H9 (cell line): Measurements from ENCODE around the gene CREB3L4. TPM values are rescaled to one million over a fixed set of nuclear protein-coding genes. Genes with fewer than 3 reads are reported as not detected.
A peak's percentile ranks its signal among the peaks of the same experiment; 100 is the strongest.

ENCODE experiments used
- DNase-seq: peaks from one replicate; pipeline ENCODE4 v3.0.0-alpha.2; 2017
- H2AFZ ChIP-seq: one replicate; pipeline ENCODE4 v1.6.1; 2013; ENCODE audit warnings: mild to moderate bottlenecking, low read length, control low read depth, moderate library complexity
- H2AK5ac ChIP-seq: 2 replicates; pipeline ENCODE4 v1.6.1; 2013; ENCODE audit warnings: low read length, control low read depth, mixed read lengths; ENCODE audit not compliant: insufficient read length
- H2BK120ac ChIP-seq: one replicate; pipeline ENCODE4 v1.6.1; 2013; ENCODE audit warnings: low read depth, mild to moderate bottlenecking, low read length, control low read depth, inconsistent platforms; ENCODE audit not compliant: poor library complexity, severe bottlenecking
- H2BK12ac ChIP-seq: 2 replicates; pipeline ENCODE4 v1.6.1; 2013; ENCODE audit warnings: low read length, control low read depth, mixed read lengths, low read depth; ENCODE audit not compliant: insufficient read length
- H2BK15ac ChIP-seq: 2 replicates; pipeline ENCODE4 v1.6.1; 2013; ENCODE audit warnings: low read depth, low read length, control low read depth
- H2BK20ac ChIP-seq: one replicate; pipeline ENCODE4 v1.6.1; 2013; ENCODE audit warnings: low read depth, mild to moderate bottlenecking, low read length, control low read depth, inconsistent platforms; ENCODE audit not compliant: poor library complexity, severe bottlenecking
- H2BK5ac ChIP-seq: 2 replicates; pipeline ENCODE4 v1.6.1; 2013; ENCODE audit warnings: low read length, control low read depth, mixed read lengths; ENCODE audit not compliant: insufficient read length
- H3K14ac ChIP-seq: 2 replicates; pipeline ENCODE4 v1.6.1; 2013; ENCODE audit warnings: low read length, control low read depth; ENCODE audit not compliant: insufficient read depth
- H3K18ac ChIP-seq: 2 replicates; pipeline ENCODE4 v1.6.1; 2013; ENCODE audit warnings: low read depth, mild to moderate bottlenecking, mixed read lengths, low read length, control low read depth; ENCODE audit not compliant: insufficient read length
- H3K23ac ChIP-seq: 2 replicates; pipeline ENCODE4 v1.6.1; 2013; ENCODE audit warnings: low read length, control low read depth, mixed read lengths, low read depth; ENCODE audit not compliant: insufficient read length
- H3K23me2 ChIP-seq: 2 replicates; pipeline ENCODE4 v1.6.1; 2013; ENCODE audit warnings: low read depth, mild to moderate bottlenecking, mixed read lengths, low read length, control low read depth; ENCODE audit not compliant: insufficient read length, poor library complexity, severe bottlenecking
- H3K27ac ChIP-seq: 2 replicates; pipeline ENCODE4 v1.5.1; 2013; ENCODE audit warnings: low read length, control low read depth, mixed read lengths, low read depth; ENCODE audit not compliant: insufficient read length
- H3K27me3 ChIP-seq: 2 replicates; pipeline ENCODE4 v1.6.1; 2013; ENCODE audit warnings: low read length, control low read depth, inconsistent platforms; ENCODE audit not compliant: insufficient read depth
- H3K4ac ChIP-seq: 2 replicates; pipeline ENCODE4 v1.6.1; 2013; ENCODE audit warnings: low read depth, mild to moderate bottlenecking, control low read depth, inconsistent platforms, low read length, moderate library complexity
- H3K4me1 ChIP-seq: 2 replicates; pipeline ENCODE4 v1.6.1; 2013; ENCODE audit warnings: low read length, control low read depth, inconsistent platforms; ENCODE audit not compliant: insufficient read depth
- H3K4me2 ChIP-seq: 2 replicates; pipeline ENCODE4 v1.6.1; 2013; ENCODE audit warnings: low read length, control low read depth, mixed read lengths; ENCODE audit not compliant: insufficient read length, insufficient read depth
- H3K56ac ChIP-seq: 2 replicates; pipeline ENCODE4 v1.6.1; 2013; ENCODE audit warnings: low read depth, mild to moderate bottlenecking, mixed read lengths, low read length, control low read depth; ENCODE audit not compliant: insufficient read length
- H3K79me1 ChIP-seq: 2 replicates; pipeline ENCODE4 v1.6.1; 2013; ENCODE audit warnings: low read depth, mild to moderate bottlenecking, moderate library complexity, low read length, control low read depth, inconsistent platforms; ENCODE audit not compliant: insufficient read depth, poor library complexity, severe bottlenecking
- H3K79me2 ChIP-seq: 2 replicates; pipeline ENCODE4 v1.6.1; 2013; ENCODE audit warnings: low read length, control low read depth, inconsistent platforms; ENCODE audit not compliant: insufficient read depth
- H3K9ac ChIP-seq: 2 replicates; pipeline ENCODE4 v1.6.1; 2013; ENCODE audit warnings: low read length, control low read depth, mixed read lengths; ENCODE audit not compliant: insufficient read length; ENCODE audit errors: extremely low read depth
- H3K9me3 ChIP-seq: one replicate; pipeline ENCODE4 v1.6.1; 2013; ENCODE audit warnings: low read depth, low read length, inconsistent platforms; ENCODE audit not compliant: control insufficient read depth
- H3T11ph ChIP-seq: one replicate; pipeline ENCODE4 v1.6.1; 2013; ENCODE audit warnings: mild to moderate bottlenecking, low read length, control low read depth, inconsistent platforms
- H4K20me1 ChIP-seq: one replicate; pipeline ENCODE4 v1.6.1; 2013; ENCODE audit not compliant: control insufficient read depth, insufficient read length, insufficient read depth
- H4K5ac ChIP-seq: 2 replicates; pipeline ENCODE4 v1.6.1; 2013; ENCODE audit warnings: low read depth, mild to moderate bottlenecking, mixed read lengths, low read length, control low read depth; ENCODE audit not compliant: insufficient read length
- H4K8ac ChIP-seq: replicated peaks from 2 replicates; pipeline ENCODE4 v1.6.1; 2013; ENCODE audit warnings: low read length, control low read depth, mixed read lengths, low read depth; ENCODE audit not compliant: insufficient read length
- H4K91ac ChIP-seq: 2 replicates; pipeline ENCODE4 v1.6.1; 2013; ENCODE audit warnings: low read depth, mild to moderate bottlenecking, moderate library complexity, mixed read lengths, low read length, control low read depth; ENCODE audit not compliant: insufficient read length
- H3K27ac Mint-ChIP-seq, 3 experiments: 2 replicates in 2 of 3; 3 replicates in 1 of 3; pipeline ENCODE4 v1.8.0; 2020 to 2021; ENCODE audit warnings: mixed read lengths in 3 of 3, mild to moderate bottlenecking in 1 of 3, moderate library complexity in 1 of 3
- H3K27me3 Mint-ChIP-seq: 2 replicates; pipeline ENCODE4 v1.8.0; 2021; ENCODE audit warnings: low read depth, mild to moderate bottlenecking, moderate library complexity, mixed read lengths
- H3K36me3 Mint-ChIP-seq, 3 experiments: 2 replicates in 2 of 3; 3 replicates in 1 of 3; pipeline ENCODE4 v1.8.0; 2020 to 2021; ENCODE audit warnings: low read depth in 3 of 3, mixed read lengths in 3 of 3; ENCODE audit not compliant: insufficient read depth in 1 of 3
- H3K4me1 Mint-ChIP-seq, 2 experiments: 2 replicates each; pipeline ENCODE4 v1.8.0; 2020; ENCODE audit warnings: mixed read lengths in 2 of 2
- H3K4me3 Mint-ChIP-seq, 2 experiments: 2 replicates in 1 of 2; 3 replicates in 1 of 2; pipeline ENCODE4 v1.8.0; 2020 to 2021; ENCODE audit warnings: mild to moderate bottlenecking in 2 of 2, mixed read lengths in 2 of 2, moderate library complexity in 1 of 2
- H3K9me3 Mint-ChIP-seq, 2 experiments: 2 replicates in 1 of 2; 3 replicates in 1 of 2; pipeline ENCODE4 v1.8.0; 2020; ENCODE audit warnings: mild to moderate bottlenecking in 2 of 2, mixed read lengths in 2 of 2, moderate library complexity in 1 of 2
- WGBS: extraction: QIAGEN DNeasy Blood & Tissue Kit; methylation state at CpG from one replicate; pipeline ENCODE4 v1.1.7; 2013; ENCODE audit warnings: missing lambda C conversion rate, low lambda C conversion rate, mixed read lengths; ENCODE audit not compliant: insufficient read length; ENCODE audit errors: extremely low coverage; 5-methylcytosine and 5-hydroxymethylcytosine counted together
- total RNA-seq: library from RNA; stranded (reverse); gene quantifications from 2 replicates; pipeline ENCODE4 v1.2.1, GENCODE V29; 2021
- TF ChIP-seq, protein P1 (sequence below): fragments of 200-600 bp; sonication (generic); conservative IDR thresholded peaks from 3 replicates; pipeline ENCODE4 v1.8.0; 2021; ENCODE audit warnings: antibody characterized with exemption, mild to moderate bottlenecking

Gene CREB3L4
- total RNA-seq, 1 experiment from 2014 or later, result 27.6 TPM

DNA sequence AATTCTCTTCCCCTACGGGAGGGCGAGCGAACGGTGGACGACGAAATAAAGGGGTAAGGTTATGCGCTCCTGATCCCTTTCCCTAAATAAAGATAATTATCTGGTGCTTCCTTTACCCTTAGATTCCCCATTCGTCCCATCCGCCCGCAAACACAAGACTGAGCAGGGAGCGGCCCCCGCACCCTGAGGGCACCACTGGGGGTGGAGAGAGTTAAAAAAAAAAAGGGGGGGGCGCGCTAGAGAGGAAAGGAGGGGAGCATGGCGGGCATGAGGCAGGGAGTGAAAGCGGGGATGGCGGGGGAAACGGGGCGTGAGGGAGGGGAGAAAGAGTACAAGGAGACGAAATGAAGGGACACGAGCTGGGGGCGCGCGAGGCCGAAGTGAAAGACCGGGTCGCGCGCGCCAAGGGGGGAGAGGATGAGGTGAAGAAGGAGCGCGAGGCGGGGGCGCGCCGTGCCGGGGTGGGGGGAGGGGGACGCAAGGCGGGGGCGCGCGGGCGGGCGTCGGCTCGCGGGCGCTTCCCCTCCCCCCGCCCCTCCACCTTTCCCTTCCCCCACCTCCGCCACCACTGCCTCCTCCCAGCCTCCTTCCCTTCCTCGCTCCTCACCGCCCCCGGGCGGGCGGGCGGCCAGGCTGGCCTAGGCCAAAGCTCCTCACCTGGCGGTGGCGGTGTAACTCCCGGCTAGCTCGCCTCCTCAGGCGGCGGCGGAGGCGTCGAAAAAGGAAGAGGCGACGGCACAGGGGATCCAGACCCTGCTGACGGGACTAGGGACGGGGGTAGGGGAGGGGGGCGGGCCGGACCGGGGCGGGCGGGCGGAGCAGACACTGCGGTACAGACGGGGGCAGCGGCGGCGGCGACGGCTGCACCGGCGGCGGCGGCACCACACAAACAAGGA lies 45.4 kb upstream of the CREB3L4 start:
- Histone ChIP-seq H4K20me1 (peaks cover 4% of the 10 kb centered on the region), H2BK5ac (peak overlapping the region; percentile 59), H3K23me2 (peaks cover 14% of the 10 kb centered on the region), H2AFZ (no peak overlapping the region), H2BK20ac (no peak overlapping the region), H2AK5ac (no peak overlapping the region), H3K79me1 (no peaks in the 10 kb centered on the region), H3K4me2 (peak overlapping the region; percentile 99), H3K23ac (no peak overlapping the region), H2BK12ac (no peak overlapping the region), H3K4ac (no peak overlapping the region), H3K4me1 (no peaks in the 10 kb centered on the region; the same call in 1 of the 2 replicates), H2BK15ac (no peak overlapping the region), H3K27me3 (no peaks in the 10 kb centered on the region), H4K91ac (no peak overlapping the region), H2BK120ac (no peak overlapping the region), H3K9me3 (no peaks in the 10 kb centered on the region), H3K79me2 (peaks cover 33% of the 10 kb centered on the region; the same call in 1 of the 2 replicates), H4K5ac (no peak overlapping the region), H3T11ph (no peak overlapping the region), H3K14ac (peak overlapping the region; percentile 93), H3K9ac (peak overlapping the region; percentile 88), H3K27ac (peak overlapping the region; percentile 53), H3K56ac (no peak overlapping the region), H4K8ac (no peak overlapping the region), H3K18ac (peak overlapping the region; percentile 96)
- WGBS, result no CpG with 5 or more reads among the region's 86 CpGs
- TF ChIP-seq, protein P1, sequence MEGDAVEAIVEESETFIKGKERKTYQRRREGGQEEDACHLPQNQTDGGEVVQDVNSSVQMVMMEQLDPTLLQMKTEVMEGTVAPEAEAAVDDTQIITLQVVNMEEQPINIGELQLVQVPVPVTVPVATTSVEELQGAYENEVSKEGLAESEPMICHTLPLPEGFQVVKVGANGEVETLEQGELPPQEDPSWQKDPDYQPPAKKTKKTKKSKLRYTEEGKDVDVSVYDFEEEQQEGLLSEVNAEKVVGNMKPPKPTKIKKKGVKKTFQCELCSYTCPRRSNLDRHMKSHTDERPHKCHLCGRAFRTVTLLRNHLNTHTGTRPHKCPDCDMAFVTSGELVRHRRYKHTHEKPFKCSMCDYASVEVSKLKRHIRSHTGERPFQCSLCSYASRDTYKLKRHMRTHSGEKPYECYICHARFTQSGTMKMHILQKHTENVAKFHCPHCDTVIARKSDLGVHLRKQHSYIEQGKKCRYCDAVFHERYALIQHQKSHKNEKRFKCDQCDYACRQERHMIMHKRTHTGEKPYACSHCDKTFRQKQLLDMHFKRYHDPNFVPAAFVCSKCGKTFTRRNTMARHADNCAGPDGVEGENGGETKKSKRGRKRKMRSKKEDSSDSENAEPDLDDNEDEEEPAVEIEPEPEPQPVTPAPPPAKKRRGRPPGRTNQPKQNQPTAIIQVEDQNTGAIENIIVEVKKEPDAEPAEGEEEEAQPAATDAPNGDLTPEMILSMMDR, result peak; percentile 39; the same call in 2 of the 3 replicates
- Mint-ChIP-seq H3K4me1 (peaks cover 24% of the 10 kb centered on the region in 2 experiments), H3K27ac (peak overlapping the region; percentile 93 to 98 (median 94)), H3K9me3 (no peaks in the 10 kb centered on the region), H3K4me3 (peak overlapping the region; percentile 89 to 94), H3K36me3 (peaks cover 1 to 5% (median 4%) of the 10 kb centered on the region in 3 experiments; a peak in 3 of 7 replicates), H3K27me3 (no peaks in the 10 kb centered on the region)
- DNase-seq, result no peak
